Measurements from ENCODE around the gene MT1B. TPM values are rescaled to one million over a fixed set of nuclear protein-coding genes. Genes with fewer than 3 reads are reported as not detected.

The MT1B gene
- total RNA-seq, 1 donor from 2014 or later = not detected

GRCh38 chr16:56636616-56637413 is 14.9 kb upstream of the MT1B start:
- FAIRE-seq (no peak), DNase-seq (ENCODE audit: low spot score in 2 of 2) (no peak)

GRCh38 chr16:56637814-56638750 is 13.6 kb upstream of the MT1B start, which contains the start of gene MT1A:
MT1A (plus strand) TSS chr16:56638666; CDS start chr16:56638739, 73 bp downstream.
- DNase-seq (ENCODE audit: low spot score in 2 of 2) (peak; percentile 54 to 71), FAIRE-seq (no peak)

GRCh38 chr16:56639045-56639444 is 12.6 kb upstream of the MT1B start:
- DNase-seq (ENCODE audit: low spot score in 2 of 2) (no peak), FAIRE-seq (no peak)

GRCh38 chr16:56640076-56640475 is 11.6 kb upstream of the MT1B start:
- FAIRE-seq (no peak), DNase-seq (ENCODE audit: low spot score in 2 of 2) (no peak)

GRCh38 chr16:56641166-56641565 is 10.5 kb upstream of the MT1B start:
- no peak for FAIRE-seq
- no peak for DNase-seq (ENCODE audit: low spot score in 2 of 2)

- FAIRE-seq (no peak), DNase-seq (ENCODE audit: low spot score in 2 of 2) (peak in 1 of 2 donors; percentile 56)
These were observed 8.5 kb upstream of the MT1B start for GRCh38 chr16:56643080-56643778.

- DNase-seq (ENCODE audit: low spot score in 2 of 2) (no peak), FAIRE-seq (no peak)
These were observed 7.9 kb upstream of the MT1B start for GRCh38 chr16:56643833-56644232.

- FAIRE-seq (no peak), DNase-seq (ENCODE audit: low spot score in 2 of 2) (no peak)
These were observed 6.4 kb upstream of the MT1B start for GRCh38 chr16:56645311-56645710.

GRCh38 chr16:56645838-56646237 is 5.8 kb upstream of the MT1B start:
- no peak for DNase-seq (ENCODE audit: low spot score in 2 of 2)
- no peak for FAIRE-seq

GRCh38 chr16:56647641-56648431 is 3.9 kb upstream of the MT1B start:
- no peak for DNase-seq (ENCODE audit: low spot score in 2 of 2)

GRCh38 chr16:56649271-56649670 is 2.4 kb upstream of the MT1B start:
- no peak for FAIRE-seq

More at GRCh38 chr16:56647641-56648431, 3.9 kb upstream of the MT1B start:
- FAIRE-seq = no peak

GRCh38 chr16:56649820-56650219 is 1.9 kb upstream of the MT1B start:
- FAIRE-seq (no peak), DNase-seq (ENCODE audit: low spot score in 2 of 2) (no peak)

More at GRCh38 chr16:56649271-56649670, 2.4 kb upstream of the MT1B start:
- DNase-seq (ENCODE audit: low spot score in 2 of 2) = no peak

GRCh38 chr16:56652600-56652999 is 914 bp downstream of the MT1B start:
- DNase-seq (ENCODE audit: low spot score in 2 of 2) (no peak), FAIRE-seq (no peak)

- no peak for DNase-seq (ENCODE audit: low spot score in 2 of 2)
- no peak for FAIRE-seq
These were observed 1.5 kb downstream of the MT1B start for GRCh38 chr16:56653218-56653617.

- no peak for FAIRE-seq
These were observed 6.1 kb downstream of the MT1B start, which contains the start of gene MT1F for GRCh38 chr16:56657555-56658326. MT1F (plus strand) TSS chr16:56657959; CDS start chr16:56658059, 100 bp downstream.

GRCh38 chr16:56658327-56658875 is 6.7 kb downstream of the MT1B start:
- peak in 1 of 2 donors; percentile 49 for DNase-seq (ENCODE audit: low spot score in 2 of 2)
- no peak for FAIRE-seq

More at GRCh38 chr16:56657555-56658326, 6.1 kb downstream of the MT1B start, which contains the start of gene MT1F:
- peak; percentile 42 to 58 for DNase-seq (ENCODE audit: low spot score in 2 of 2)

- peak in 1 of 2 donors; percentile 34 for DNase-seq (ENCODE audit: low spot score in 2 of 2)
- no peak for FAIRE-seq
These were observed 11.0 kb downstream of the MT1B start for GRCh38 chr16:56662357-56663354.

All from frontal cortex (tissue), 4 donors.